Measurements from ENCODE around the gene GALNT9.

- TF ChIP-seq POLR2A (IDR thresholded peaks at IDR 0.05) (no peak), CTCF (IDR thresholded peaks at IDR 0.05) (no peak)
These were observed 114.5 kb downstream of the GALNT9 start for GRCh38 chr12:132214891-132215290.

Measured in sigmoid colon (tissue), 3 donors.